BJ (cell line): ENCODE data around the gene NEK4. TPM values are rescaled to one million over a fixed set of nuclear protein-coding genes. Genes with fewer than 3 reads are reported as not detected.
A peak's percentile ranks its signal among the peaks of the same experiment; 100 is the strongest.

ENCODE experiments used
- CTCF ChIA-PET: fragments of 350-600 bp; formaldehyde crosslinking; extraction: SDS; loops from one replicate; lab custom pipeline; 2021; ENCODE audit warnings: antibody characterized with exemption, inconsistent platforms; lab: Yijun Ruan, JAX
- POLR2A ChIA-PET: fragments of 300-600 bp; sonication (Branson Sonifier 250); formaldehyde crosslinking; extraction: SDS; loops from one replicate; lab custom pipeline; 2021; ENCODE audit warnings: antibody characterized with exemption; lab: Charles Lee
- DNase-seq: peaks from one replicate; pipeline ENCODE4 v3.0.0-alpha.2; 2011; ENCODE audit warnings: low read depth
- H3K27me3 ChIP-seq: 2 replicates; pipeline ENCODE4 v1.6.0; 2011; ENCODE audit warnings: low read length; ENCODE audit not compliant: control insufficient read depth, insufficient read depth
- H3K36me3 ChIP-seq: 2 replicates; pipeline ENCODE4 v1.5.1; 2011; ENCODE audit warnings: low read length; ENCODE audit not compliant: control insufficient read depth, insufficient read depth
- H3K4me3 ChIP-seq: 2 replicates; pipeline ENCODE4 v1.5.1; 2011; ENCODE audit warnings: low read depth, mild to moderate bottlenecking, control low read depth, low read length
- polyA plus RNA-seq: library from polyadenylated mRNA; depleted of rRNA; stranded (reverse); fragments of >200 nt; gene quantifications from 2 replicates; pipeline ENCODE4 v1.2.3, GENCODE V29; 2011
- TF ChIP-seq, protein P1 (sequence below): IDR thresholded peaks from 2 replicates; pipeline ENCODE4 v1.5.1; 2011; ENCODE audit warnings: low read depth, mild to moderate bottlenecking, control low read depth, inconsistent platforms, low read length, moderate library complexity; ENCODE audit not compliant: insufficient read depth

NEK4 gene
- polyA plus RNA-seq, 1 experiment = 10.0 TPM

DNA sequence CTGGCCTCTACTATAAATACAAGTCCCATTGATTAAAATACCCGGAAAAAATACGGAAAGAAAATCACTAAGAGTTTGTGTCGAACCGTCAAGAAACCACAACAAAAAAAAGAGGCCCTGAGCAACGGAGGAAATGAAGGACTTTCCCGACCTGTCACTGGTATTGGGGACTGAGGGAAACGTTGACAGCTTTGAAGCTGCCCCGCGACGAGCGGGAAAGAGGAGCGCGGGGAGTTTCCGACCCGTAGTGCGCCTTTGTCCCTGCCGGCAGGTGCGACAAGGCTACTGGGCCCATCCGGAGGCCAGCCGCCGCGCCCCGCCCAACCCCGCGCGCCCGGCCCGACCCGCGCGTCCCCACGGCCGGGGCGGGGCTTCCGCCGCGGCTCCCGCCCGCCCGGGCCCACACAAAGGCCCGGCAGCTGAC, 85.4 kb downstream of the NEK4 start:
- POLR2A ChIA-PET = interaction anchor here (0.6 kb wide), 1 partner anchor 15 kb away, joined by 3 read pairs; no protein-coding TSS in a partner anchor

DNA sequence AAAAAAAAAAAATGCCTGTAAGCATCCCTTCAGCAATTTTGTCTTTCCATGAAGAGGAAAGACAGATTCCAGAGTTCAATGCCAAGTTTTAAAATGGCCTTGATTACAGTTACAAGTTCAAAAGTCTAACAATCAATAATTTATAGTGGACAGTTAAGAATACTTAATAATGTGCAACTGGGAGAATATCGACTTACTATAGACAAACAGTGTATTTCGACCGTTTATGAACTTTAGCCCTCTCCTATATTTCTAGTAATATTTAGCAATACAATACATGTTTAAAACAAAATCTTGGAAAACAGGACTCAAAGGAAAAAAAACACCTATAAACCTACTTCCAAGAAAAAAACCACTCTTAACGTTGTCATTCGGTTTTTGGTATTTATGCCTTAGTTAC, 86.6 kb downstream of the NEK4 start:
- Histone ChIP-seq H3K4me3 (no peak overlapping the region), H3K36me3 (peaks cover 12% of the 10 kb centered on the region), H3K27me3 (no peaks in the 10 kb centered on the region)
- DNase-seq = no peak
- TF ChIP-seq, protein P1, sequence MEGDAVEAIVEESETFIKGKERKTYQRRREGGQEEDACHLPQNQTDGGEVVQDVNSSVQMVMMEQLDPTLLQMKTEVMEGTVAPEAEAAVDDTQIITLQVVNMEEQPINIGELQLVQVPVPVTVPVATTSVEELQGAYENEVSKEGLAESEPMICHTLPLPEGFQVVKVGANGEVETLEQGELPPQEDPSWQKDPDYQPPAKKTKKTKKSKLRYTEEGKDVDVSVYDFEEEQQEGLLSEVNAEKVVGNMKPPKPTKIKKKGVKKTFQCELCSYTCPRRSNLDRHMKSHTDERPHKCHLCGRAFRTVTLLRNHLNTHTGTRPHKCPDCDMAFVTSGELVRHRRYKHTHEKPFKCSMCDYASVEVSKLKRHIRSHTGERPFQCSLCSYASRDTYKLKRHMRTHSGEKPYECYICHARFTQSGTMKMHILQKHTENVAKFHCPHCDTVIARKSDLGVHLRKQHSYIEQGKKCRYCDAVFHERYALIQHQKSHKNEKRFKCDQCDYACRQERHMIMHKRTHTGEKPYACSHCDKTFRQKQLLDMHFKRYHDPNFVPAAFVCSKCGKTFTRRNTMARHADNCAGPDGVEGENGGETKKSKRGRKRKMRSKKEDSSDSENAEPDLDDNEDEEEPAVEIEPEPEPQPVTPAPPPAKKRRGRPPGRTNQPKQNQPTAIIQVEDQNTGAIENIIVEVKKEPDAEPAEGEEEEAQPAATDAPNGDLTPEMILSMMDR = no peak
- CTCF ChIA-PET = interaction anchor here (0.9 to 1.8 kb wide), 2 partner anchors 24 to 272 kb away, joined by 3 to 4 read pairs; no protein-coding TSS in a partner anchor
- POLR2A ChIA-PET = no interaction called here

More for the DNA sequence above, 85.4 kb downstream of the NEK4 start:
- no peaks in the 10 kb centered on the region for H3K27me3 ChIP-seq
- CTCF ChIA-PET = interaction anchor here (0.9 to 1.8 kb wide), 2 partner anchors 25 to 273 kb away, joined by 3 to 4 read pairs; no protein-coding TSS in a partner anchor
- DNase-seq = no peak
- peaks cover 17% of the 10 kb centered on the region for H3K36me3 ChIP-seq
- TF ChIP-seq, protein P1 = no peak
- peak overlapping the region; percentile 84 for H3K4me3 ChIP-seq

DNA sequence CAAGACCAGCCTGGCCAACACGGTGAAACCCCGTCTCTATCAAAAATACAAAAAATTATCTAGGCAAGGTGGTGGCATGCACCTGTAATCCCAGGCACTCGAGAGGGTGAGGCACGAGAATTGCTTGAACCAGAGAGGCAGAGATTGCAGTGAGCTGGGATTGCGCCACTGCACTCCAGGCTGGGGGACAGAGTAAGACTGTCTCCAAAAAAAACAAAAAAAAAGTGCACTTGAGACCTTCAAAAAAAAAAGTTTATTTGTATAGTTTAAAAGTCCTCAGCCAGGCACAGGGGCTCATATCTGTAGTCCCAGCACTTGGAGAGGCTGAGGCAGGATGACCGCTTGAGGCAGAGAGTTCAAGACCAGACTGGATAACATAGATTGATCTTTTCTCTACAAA, 87.1 kb downstream of the NEK4 start:
- Histone ChIP-seq H3K27me3 (no peaks in the 10 kb centered on the region), H3K4me3 (no peak overlapping the region), H3K36me3 (peaks cover 10% of the 10 kb centered on the region)
- ChIA-PET POLR2A (no interaction called here), CTCF (no interaction called here)
- DNase-seq = no peak
- TF ChIP-seq, protein P1 = no peak

DNA sequence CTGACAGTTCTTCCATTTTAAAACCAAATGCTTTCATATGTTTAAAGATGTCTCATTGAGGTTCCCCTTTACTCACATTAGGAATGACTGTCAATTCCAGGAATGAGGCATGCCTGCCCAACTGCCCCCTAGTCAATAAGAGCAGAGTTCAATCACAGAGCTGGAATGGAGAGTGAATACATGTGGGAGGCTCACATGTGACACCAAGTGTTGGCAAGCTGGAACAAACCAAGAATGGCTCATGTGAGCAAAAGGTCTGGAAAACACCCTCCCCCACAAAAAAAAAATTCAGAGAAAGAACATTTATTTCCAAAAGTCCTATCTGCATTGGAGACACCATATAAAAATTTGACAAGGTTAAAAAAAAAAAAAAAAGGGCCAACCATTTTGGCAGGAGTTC, 88.7 kb downstream of the NEK4 start:
- H3K4me3 ChIP-seq = no peak overlapping the region
- H3K27me3 ChIP-seq = no peaks in the 10 kb centered on the region
- TF ChIP-seq, protein P1 = peak; percentile 32
- ChIA-PET CTCF (interaction anchor here (1.8 kb wide), 1 partner anchor 10 kb away, joined by 6 read pairs; no protein-coding TSS in a partner anchor), POLR2A (no interaction called here)
- no peak for DNase-seq
- H3K36me3 ChIP-seq = no peaks in the 10 kb centered on the region

DNA sequence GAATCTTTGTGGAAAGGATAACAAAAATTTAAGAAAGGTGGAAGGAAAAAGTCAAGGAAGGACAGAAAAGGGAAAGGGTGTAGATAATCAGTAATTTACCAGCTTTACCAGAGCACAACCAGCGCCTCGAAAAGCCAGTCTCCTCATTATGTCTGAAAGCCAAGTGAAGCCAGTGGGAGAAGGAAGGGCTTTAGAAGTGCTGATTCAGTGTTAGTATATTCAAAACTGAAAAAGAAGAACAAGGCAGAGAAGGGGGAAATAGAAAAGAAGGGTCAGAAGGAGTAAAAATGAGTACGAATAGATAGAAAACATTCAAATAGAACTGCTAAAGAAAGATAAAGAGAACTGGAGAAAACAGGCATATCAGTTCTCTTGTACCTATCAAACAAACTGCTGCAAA, 89.1 kb downstream of the NEK4 start:
- DNase-seq = no peak
- TF ChIP-seq, protein P1 = no peak
- POLR2A ChIA-PET = no interaction called here
- no peaks in the 10 kb centered on the region for H3K36me3 ChIP-seq
- H3K4me3 ChIP-seq = no peak overlapping the region
- no peaks in the 10 kb centered on the region for H3K27me3 ChIP-seq
- CTCF ChIA-PET = interaction anchor here (1.8 kb wide), 1 partner anchor 9 kb away, joined by 6 read pairs; no protein-coding TSS in a partner anchor
